GM19351 (cell line): Measurements from ENCODE around the gene LGR5.

Source experiments
- ATAC-seq: cut with Tn5 transposase; IDR thresholded peaks from one replicate; pipeline ENCODE4 v1.9.1; 2021; ENCODE audit warnings: mild to moderate bottlenecking, moderate library complexity; ENCODE audit not compliant: unreplicated experiment

Gene LGR5

GRCh38 chr12:71439613-71440344, at the start of gene LGR5:
LGR5 (plus strand) TSS chr12:71439798; CDS start chr12:71440081, 283 bp downstream.
- ATAC-seq = peak; percentile 53

- ATAC-seq = peak; percentile 98
Observed at GRCh38 chr12:71392521-71393145, 47.0 kb upstream of the LGR5 start.

GRCh38 chr12:71393625-71394024, 46.0 kb upstream of the LGR5 start:
- no peak for ATAC-seq

DNA sequence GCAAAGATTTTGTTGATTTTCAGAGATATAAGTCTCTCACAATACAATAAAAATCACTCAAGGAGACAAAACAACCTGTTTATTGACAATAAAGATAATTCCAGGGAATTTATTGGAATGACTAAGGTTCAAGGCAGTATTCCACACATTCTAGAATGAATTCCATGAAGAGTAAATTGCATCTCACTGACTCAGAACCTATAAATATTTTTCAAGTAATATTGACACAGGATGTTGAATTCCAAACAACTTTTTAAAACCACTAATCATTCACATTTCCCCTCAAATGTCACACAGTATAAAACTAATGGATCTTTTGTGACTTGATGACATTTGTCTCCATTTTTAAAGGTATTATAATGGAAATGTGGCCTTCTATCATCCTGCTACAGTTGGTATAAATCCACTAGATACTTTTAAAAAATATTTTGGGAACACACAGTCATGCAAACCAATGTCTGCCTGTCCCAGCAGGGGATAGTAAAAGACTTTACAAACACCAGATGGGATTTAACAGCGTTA, 42.1 kb upstream of the LGR5 start:
- ATAC-seq = no peak

- no peak for ATAC-seq
Observed at GRCh38 chr12:71399197-71399596, 40.4 kb upstream of the LGR5 start.

GRCh38 chr12:71400481-71400880, 39.1 kb upstream of the LGR5 start:
- no peak for ATAC-seq

- ATAC-seq = no peak
Observed at GRCh38 chr12:71405884-71406283, 33.7 kb upstream of the LGR5 start.

DNA sequence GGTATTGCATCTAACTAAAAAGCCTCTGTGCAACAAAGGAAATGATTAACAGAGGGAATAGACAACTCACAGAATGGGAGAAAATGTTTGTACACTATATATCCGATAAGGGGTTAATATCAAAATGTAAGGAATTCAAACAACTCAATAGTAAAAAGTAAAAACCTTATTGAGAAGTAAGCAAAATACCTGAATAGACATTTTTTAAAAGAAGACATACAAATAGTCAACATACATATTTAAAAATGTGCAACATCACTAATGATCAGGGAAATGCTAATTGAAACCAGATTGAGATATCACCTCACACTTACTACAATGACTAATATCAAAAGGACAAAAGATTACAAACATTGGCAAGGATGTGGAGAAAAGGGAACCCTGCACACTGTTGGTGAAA, 31.9 kb upstream of the LGR5 start:
- no peak for ATAC-seq

- no peak for ATAC-seq
Observed at GRCh38 chr12:71410844-71411243, 28.8 kb upstream of the LGR5 start.

- ATAC-seq = no peak
Observed at GRCh38 chr12:71411635-71412034, 28.0 kb upstream of the LGR5 start.

GRCh38 chr12:71415336-71416231, 24.0 kb upstream of the LGR5 start:
- peak; percentile 92 for ATAC-seq

DNA sequence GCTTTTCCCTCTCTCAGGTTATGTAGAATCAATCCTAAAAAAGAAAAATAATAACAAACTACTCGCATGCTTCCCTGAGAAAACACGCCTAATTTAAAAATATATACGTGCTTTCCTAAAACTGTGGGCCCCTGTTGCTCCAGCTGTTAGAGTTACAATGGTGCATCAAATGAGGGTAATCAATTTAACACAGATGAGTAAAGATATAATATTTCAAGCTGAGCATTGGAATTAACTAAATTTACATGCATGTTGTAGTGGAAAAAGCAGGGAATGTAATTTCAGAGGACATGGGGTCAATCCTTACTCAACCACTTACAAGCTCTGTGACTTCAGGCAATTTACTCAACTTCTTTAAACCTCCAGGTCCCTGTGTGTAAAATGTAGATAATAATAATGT, 22.4 kb upstream of the LGR5 start:
- ATAC-seq = no peak

DNA sequence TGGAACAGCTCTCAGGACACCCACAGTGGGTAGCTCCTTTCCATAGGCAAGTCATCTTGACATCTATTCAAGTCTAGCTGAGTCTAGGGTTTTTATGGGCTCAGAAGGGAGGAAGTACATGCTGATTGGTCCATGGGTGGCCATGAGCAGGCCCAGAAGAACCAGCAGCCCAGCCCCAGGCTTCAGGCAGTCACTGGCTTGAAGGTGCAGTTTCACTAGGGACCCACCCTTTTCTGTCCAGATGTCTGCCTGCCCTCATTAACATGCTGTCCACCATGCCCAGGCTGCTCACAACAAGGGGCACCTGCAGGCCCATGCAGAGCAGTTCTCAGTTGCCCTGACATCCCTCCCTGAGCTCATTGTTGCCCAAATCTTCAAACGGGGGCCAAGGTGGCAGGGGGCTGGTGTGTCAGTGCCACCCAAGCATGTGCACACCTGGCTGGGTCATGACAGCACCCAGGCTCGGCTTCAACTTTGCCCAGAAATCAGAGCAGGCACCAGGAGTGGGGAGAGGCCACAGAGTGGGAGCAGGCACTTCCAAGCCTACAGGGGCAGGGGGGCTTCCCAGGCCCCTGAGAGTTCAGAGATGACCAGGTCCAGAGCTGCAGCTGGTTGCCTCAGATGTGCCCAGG, 18.7 kb upstream of the LGR5 start:
- no peak for ATAC-seq

DNA sequence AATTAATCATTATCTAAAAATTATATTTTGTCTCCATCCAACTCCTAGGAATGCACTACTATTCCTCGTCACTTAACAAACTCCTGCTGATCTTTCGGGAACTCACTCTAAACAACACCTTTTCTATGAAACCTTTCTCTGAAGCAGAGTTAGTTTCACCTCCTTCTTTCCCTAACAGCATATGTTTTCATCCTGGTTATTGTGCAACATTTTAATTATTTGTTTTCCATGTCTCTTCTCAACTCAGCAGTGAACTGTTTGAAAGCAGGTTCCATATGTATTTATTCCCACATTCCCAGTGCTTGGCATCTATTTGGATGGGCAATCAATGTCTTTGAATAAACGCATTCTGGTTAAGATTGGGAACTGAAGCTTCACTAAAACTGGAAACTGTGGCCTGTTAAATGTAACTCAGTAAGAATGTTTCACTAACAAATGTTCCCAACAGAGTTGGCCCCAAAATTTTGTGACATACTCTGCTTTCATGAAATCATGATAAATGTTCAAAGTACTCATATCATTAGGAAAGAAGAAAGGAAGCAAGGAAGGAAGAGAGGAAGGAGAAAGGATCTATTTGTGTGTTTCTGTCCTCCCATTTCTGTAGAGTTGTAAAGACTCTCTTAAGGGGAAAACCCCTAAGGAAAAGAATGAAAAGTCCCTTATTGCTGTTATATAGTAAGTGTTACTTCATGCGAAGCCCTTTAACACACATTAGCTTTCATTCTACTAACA, 13.9 kb upstream of the LGR5 start:
- no peak for ATAC-seq

DNA sequence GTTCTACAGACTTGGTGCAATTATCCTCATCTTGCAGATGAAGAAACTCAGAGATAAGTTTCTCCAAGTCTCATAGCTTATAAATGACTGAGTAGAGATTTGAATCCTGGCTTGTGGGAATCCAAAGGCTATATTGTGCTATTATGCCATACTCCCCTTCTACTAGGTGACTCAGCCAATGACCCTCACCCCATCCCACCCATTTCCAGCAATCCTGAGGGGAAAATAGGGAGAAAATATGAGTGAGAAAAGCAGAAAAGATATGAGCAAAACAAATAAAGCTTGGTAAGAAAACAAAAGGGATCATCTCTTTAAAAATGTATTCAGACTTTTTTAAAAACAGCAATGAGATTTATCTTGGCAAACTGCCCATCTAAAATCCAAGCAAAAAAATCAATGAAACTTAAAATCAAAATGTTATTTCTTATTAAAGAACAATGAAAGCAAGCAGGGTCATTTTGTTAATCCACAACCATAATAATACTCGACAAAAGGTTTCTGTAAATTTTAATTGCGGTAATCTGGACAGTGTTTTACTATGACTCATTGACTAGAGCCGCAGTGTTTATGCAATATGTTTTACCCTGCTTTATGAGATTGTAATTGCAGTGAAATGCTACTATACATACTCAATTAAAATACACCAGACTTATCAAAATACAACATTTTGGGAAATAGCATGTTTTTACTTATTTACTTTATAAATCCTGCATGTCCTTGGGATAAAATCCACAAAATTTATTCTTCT, 13.1 kb upstream of the LGR5 start:
- no peak for ATAC-seq

- ATAC-seq = no peak
Observed at GRCh38 chr12:71430756-71431155, 8.8 kb upstream of the LGR5 start.

GRCh38 chr12:71431991-71432390, 7.6 kb upstream of the LGR5 start:
- ATAC-seq = no peak

- no peak for ATAC-seq
Observed at GRCh38 chr12:71432936-71433335, 6.7 kb upstream of the LGR5 start.

DNA sequence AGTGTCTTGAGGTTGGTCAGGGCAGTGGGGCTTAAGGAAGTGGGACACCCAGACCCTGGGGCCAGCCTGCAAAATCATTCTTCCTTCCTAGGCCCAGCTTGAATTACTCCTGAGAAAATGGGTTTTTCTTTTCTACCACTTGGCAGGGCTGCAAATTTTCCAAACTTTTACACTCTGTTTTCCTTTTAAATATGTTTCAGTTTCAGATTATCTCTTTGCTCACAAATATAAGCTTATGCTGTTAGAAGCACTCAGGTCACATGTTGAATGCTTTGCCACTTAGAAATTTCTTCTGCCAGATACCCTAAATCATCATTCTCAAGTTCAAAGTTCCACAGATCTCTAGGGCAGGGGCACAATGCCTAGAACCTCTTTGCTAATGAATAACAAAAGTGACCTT, 2.9 kb upstream of the LGR5 start:
- no peak for ATAC-seq
